ENCODE results near the gene CLPSL2. TPM values are rescaled to one million over a fixed set of nuclear protein-coding genes. Genes with fewer than 3 reads are reported as not detected.

CLPSL2 gene
- total and polyA plus RNA-seq, 2 donors from 2014 or later: not detected

- Histone ChIP-seq H3K9me3 (ENCODE audit: control insufficient read depth in 2 of 3, insufficient read depth in 1 of 3, low read length in 3 of 3) (no peaks in the 10 kb centered on the region), H3K4me1 (ENCODE audit: control insufficient read depth in 2 of 3, insufficient read depth in 2 of 3, low read depth in 1 of 3, low read length in 3 of 3) (no peaks in the 10 kb centered on the region), H3K36me3 (ENCODE audit: control insufficient read depth in 2 of 3, insufficient read depth in 3 of 3, low read length in 3 of 3) (no peaks in the 10 kb centered on the region), H3K27me3 (ENCODE audit: control insufficient read depth, insufficient read depth, low read length) (no peaks in the 10 kb centered on the region), H3K4me3 (ENCODE audit: low read length in 3 of 3) (no peak overlapping the region), H3K9ac (ENCODE audit: low read length in 3 of 3) (no peak overlapping the region), H3K27ac (ENCODE audit: low read depth in 2 of 2, low read length in 2 of 2) (no peak overlapping the region)
- DNase-seq: no peak
- intact Hi-C loops (cut with DNase I): no loop called here
- FAIRE-seq: no peak
- TF ChIP-seq, protein P1, sequence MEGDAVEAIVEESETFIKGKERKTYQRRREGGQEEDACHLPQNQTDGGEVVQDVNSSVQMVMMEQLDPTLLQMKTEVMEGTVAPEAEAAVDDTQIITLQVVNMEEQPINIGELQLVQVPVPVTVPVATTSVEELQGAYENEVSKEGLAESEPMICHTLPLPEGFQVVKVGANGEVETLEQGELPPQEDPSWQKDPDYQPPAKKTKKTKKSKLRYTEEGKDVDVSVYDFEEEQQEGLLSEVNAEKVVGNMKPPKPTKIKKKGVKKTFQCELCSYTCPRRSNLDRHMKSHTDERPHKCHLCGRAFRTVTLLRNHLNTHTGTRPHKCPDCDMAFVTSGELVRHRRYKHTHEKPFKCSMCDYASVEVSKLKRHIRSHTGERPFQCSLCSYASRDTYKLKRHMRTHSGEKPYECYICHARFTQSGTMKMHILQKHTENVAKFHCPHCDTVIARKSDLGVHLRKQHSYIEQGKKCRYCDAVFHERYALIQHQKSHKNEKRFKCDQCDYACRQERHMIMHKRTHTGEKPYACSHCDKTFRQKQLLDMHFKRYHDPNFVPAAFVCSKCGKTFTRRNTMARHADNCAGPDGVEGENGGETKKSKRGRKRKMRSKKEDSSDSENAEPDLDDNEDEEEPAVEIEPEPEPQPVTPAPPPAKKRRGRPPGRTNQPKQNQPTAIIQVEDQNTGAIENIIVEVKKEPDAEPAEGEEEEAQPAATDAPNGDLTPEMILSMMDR (IDR thresholded peaks at IDR 0.05; ENCODE audit: borderline replicate concordance, extremely low read depth, insufficient read depth): no peak
Observed at GRCh38 chr6:35774116-35774794, 2.1 kb upstream of the CLPSL2 start.

GRCh38 chr6:35775031-35775430 is 1.4 kb upstream of the CLPSL2 start:
- TF ChIP-seq, protein P1 (IDR thresholded peaks at IDR 0.05; ENCODE audit: borderline replicate concordance, extremely low read depth, insufficient read depth): no peak
- no peaks in the 10 kb centered on the region for H3K36me3 ChIP-seq (ENCODE audit: control insufficient read depth in 2 of 3, insufficient read depth in 3 of 3, low read length in 3 of 3)
- H3K9me3 ChIP-seq (ENCODE audit: control insufficient read depth in 2 of 3, insufficient read depth in 1 of 3, low read length in 3 of 3): no peaks in the 10 kb centered on the region
- intact Hi-C loops (cut with DNase I): no loop called here
- no peak for FAIRE-seq
- no peak overlapping the region for H3K4me3 ChIP-seq (ENCODE audit: low read length in 3 of 3)
- H3K4me1 ChIP-seq (ENCODE audit: control insufficient read depth in 2 of 3, insufficient read depth in 2 of 3, low read depth in 1 of 3, low read length in 3 of 3): no peaks in the 10 kb centered on the region
- no peak overlapping the region for H3K27ac ChIP-seq (ENCODE audit: low read depth in 2 of 2, low read length in 2 of 2)
- no peaks in the 10 kb centered on the region for H3K27me3 ChIP-seq (ENCODE audit: control insufficient read depth, insufficient read depth, low read length)
- DNase-seq: no peak
- H3K9ac ChIP-seq (ENCODE audit: low read length in 3 of 3): no peak overlapping the region

DNA sequence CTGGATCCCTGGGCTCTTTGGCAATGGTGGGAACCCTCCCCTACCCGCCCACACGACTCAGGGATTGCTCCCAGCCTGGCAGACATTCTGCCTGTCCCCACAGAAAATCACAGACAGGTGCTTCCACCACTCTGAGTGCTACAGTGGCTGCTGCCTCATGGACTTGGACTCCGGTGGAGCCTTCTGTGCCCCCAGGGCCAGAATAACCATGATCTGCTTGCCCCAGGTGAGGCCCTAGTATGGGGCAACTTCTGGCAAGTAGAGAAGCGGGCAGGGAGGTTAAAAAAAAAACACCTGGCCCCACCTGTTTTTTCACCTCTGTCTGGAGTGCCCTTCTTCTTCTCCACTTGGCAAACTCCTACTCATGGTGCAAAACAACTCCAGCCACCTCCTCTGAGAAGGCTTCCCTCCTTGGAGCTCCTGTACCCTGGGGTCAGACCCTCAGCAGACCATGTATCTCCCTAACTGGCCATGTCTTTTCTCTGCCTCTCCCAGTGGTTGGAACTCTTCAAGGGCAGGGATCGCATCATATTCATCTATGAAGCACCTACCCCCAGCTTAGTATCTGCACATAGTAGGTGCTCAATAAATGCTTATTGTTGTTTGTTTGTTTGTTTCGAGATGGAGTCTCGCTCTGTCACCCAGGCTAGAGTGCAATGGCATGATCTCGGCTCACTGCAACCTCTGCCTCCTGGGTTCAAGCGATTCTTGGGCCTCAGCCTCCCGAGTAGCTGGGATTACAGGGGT is 1.1 kb downstream of the CLPSL2 start:
- H3K27me3 ChIP-seq (ENCODE audit: control insufficient read depth, insufficient read depth, low read length): no peaks in the 10 kb centered on the region
- DNase-seq: no peak
- intact Hi-C loops (cut with DNase I): no loop called here

More for the DNA sequence above, 1.1 kb downstream of the CLPSL2 start:
- H3K27ac ChIP-seq (ENCODE audit: low read depth in 2 of 2, low read length in 2 of 2): no peak overlapping the region
- H3K4me1 ChIP-seq (ENCODE audit: control insufficient read depth in 2 of 3, insufficient read depth in 2 of 3, low read depth in 1 of 3, low read length in 3 of 3): no peaks in the 10 kb centered on the region
- FAIRE-seq: no peak
- TF ChIP-seq, protein P1 (IDR thresholded peaks at IDR 0.05; ENCODE audit: borderline replicate concordance, extremely low read depth, insufficient read depth): no peak
- no peaks in the 10 kb centered on the region for H3K36me3 ChIP-seq (ENCODE audit: control insufficient read depth in 2 of 3, insufficient read depth in 3 of 3, low read length in 3 of 3)
- H3K9ac ChIP-seq (ENCODE audit: low read length in 3 of 3): no peak overlapping the region
- H3K9me3 ChIP-seq (ENCODE audit: control insufficient read depth in 2 of 3, insufficient read depth in 1 of 3, low read length in 3 of 3): no peaks in the 10 kb centered on the region
- no peak overlapping the region for H3K4me3 ChIP-seq (ENCODE audit: low read length in 3 of 3)
